Hematopoietic multipotent progenitor cell (in vitro differentiated cells): ENCODE data around the gene DOCK3. TPM values are rescaled to one million over a fixed set of nuclear protein-coding genes. Genes with fewer than 3 reads are reported as not detected.
"Not testable (repeated sequence)": the region's sequence is repeated elsewhere in the genome, so short reads cannot be mapped to it uniquely, and the experiment has no call there.

Experiments used
- DNase-seq, 3 donors: peaks; one replicate each; pipeline ENCODE4 v3.0.0-alpha.2; 2011 to 2015; ENCODE audit warnings: low read depth in 2 of 3, low spot score in 2 of 3
- total RNA-seq: library from RNA; depleted of rRNA; stranded (reverse); fragments of >200 nt; gene quantifications from one replicate; pipeline ENCODE4 v1.2.3, GENCODE V29; 2012

Gene DOCK3
- total RNA-seq, 1 donor = 1.3 TPM

DNA sequence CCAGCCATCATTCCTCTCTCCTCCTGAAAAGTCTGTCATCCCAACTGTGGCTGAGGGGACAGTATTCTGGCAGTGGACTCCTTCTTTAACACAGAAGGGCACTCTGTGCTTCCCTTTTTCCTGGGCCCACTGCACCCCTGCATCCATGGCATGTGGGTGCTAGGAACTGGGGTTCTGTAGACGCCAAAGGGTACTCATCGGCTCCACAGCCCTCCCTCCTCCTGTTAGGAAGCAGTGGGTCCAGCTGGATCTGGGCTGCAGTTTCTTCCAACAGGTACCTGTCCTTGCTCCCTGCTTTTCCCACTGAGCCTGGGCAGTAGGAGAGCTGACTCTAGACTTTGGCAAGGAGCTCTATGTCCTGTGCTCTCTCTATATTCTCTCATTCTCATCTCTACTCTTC is 704.0 kb downstream of the DOCK3 start:
- no peak for DNase-seq

DNA sequence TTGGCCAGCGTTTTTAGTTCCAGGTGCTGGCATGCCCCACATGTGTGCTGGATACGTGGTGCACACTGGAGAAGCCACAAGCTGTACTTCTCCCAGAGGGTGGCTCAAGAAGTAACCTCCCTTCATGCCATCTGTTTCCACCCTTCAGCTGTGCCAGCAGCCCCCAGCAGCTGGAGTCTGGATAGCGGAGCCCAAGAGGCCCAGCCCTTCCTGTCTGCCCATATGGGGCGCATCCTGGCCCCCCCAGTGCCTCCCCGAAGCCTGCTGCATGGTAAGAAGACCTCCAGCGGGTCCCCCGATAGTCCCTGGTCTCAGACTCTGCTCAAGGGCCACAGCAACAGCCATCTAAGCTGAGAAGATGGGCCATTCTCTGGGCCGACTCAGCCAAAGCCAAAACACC is 704.6 kb downstream of the DOCK3 start:
- peak in 2 of 3 donors; percentile 86 to 97 for DNase-seq

DNA sequence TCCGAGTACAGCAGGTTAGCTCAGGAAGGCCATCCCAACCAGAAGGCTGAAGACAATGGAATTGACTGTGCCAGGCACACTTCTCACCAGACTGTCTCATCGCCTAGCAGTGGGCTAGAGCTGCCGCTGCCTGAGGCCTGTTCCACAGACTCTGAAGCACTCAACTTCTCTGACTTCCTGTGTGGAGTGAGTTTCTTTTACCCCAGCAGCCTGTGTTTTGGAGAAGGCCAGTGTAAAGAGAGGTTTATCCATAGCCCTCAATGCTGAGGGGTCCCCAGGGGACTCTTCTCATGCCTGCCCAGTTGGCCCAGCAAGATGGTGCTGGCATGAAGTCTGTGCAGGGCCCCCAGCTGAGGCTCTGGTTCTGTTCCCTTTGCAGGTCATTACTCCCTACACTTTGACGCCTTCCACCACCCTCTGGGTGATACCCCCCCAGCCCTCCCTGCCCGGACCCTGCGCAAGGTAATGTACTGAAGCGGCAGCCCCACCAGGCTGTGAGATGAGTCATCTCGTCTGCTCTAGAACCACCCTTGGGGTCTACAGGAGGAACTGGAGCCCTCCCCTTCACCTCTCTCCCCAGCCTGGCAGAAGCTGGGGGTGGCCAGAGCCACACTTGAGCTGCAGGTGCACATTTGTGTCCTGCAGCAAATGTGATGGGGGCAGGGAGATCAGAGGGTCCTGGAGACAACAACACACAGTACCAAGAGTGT is 705.2 kb downstream of the DOCK3 start:
- peak in 2 of 3 donors; percentile 37 to 49 for DNase-seq

DNA sequence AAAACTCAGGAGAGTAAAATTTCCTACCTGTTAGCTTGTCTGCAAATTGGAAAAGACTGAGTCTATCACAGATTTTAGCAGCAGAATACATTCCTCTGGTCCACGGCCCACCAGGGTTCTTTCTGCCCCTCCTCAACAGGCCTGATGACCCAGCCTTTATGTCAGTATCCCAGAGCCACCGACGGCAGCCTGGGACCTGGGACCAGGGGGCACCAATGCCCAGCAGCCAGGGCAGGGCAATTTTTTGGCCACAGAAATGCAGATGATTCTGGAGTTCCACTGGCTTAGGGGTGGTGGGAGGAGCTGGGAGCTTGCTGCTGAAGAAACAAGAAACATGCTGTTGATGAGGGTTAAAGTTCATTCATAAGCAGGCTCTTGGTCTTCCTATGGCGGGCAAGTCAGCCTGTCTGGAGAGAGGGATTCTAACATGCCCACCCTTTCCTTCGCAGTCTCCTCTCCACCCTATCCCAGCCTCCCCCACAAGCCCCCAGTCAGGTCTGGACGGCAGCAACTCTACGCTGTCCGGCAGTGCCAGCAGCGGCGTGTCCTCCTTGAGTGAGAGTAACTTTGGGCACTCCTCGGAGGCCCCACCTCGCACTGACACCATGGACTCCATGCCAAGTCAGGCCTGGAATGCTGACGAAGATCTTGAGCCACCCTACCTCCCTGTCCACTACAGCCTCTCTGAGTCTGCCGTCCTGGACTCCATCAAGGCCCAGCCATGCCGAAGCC is 706.0 kb downstream of the DOCK3 start:
- DNase-seq = no peak

DNA sequence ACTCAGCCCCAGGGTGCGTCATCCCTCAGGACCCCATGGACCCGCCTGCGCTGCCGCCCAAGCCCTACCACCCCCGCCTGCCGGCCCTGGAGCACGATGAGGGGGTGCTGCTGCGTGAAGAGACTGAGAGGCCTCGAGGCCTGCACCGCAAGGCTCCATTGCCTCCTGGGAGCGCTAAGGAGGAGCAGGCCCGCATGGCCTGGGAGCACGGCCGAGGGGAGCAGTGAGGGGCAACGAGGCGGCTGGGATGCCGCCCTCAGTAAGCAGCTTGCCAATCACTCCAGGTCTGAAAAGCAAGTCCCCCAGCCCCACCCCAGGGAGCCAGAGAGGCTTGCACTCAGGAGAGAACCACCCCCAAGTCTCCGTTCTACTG is 706.6 kb downstream of the DOCK3 start:
- DNase-seq = no peak

DNA sequence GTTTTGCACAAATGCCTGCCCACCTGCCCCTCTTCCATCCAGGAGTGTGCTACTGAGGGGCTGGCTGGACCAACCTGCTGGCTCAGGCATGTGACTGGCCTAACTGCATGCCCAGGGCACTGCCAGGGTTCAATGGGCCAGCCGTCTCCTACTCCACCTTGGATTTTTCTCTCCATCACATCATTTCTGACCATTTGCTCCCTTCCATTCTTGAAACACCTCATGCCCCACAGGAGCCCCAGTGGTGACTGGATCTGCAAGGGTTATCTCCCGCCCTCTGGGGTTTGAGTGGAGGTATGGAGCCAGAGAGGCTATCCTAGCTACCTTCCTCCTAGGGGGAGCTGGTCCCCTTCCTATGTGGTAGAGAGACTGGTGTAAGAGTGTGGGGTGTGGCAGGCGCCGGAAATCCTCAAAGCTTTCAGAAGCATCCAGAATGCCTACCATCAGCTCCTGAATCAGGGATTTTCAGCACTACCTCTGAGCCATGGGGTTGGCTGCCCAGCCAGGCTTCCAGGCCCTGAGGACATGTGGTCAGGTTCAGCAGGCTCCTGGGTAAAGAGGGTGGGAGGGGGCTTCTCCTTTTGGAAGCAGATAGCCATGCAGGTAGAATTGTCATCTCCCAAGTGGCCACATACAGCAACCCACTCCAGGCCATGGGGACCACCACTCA is 707.5 kb downstream of the DOCK3 start:
- no peak for DNase-seq

DNA sequence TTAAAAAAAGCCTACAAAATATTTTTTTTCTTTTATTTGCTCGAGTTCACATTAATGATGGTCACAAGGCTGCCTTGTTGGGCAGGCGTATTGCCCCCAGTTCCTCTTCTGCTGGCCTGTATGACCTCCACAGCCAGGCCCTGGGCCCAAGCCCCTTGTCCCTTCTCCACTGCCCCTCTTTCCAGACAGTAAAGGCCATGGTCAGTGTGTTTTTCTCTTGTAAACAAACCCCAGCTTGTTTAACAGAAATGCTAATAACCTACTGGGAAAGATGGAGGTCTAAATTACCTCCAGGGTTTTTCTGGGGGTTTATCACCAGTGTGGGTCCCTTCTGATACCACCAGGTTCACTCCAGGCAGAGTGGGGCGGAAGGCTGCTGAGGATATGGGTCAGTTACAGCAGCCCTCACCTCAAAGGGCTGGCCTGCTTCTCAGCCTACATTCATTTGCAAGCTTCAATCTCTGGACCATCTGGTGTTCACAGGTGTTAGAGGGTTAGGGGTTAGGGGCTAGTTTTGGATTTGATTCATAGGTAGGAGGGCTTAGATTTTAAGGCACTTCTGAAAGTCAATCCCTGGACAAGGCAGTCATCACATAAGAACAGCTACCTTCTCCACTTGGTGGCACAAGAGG is 708.3 kb downstream of the DOCK3 start:
- DNase-seq = no peak

DNA sequence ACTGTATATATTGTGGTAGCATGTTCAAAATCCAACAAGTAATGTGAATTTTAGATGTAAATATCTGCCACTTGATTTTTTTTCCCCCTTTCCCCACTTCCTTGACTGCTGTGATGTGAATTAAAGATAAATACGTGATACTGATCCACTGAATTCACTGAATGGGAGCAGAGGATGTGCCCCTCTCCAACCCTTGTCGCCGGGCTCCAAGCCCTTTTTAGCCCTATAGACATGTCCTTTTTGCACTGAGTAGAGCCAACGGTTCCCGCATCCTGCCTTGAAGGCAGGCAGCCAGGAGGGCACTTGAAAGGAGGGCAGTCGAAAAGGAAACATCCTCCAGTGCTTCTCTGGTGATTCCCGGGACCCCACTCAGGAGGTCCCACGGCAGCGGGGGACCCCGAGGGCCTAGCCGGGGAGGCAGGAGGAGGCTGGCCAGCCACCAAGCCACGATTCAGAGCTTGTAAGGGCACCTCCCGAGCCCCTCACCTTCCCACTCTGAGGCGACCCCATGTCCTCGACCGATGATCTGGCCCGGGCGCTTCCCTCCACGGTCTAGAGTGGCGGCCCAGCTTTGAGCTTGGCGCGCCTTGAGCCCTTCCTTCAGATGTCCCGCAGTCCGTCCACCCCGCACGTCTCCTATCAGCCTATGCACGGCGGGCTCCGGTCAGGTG is 709.5 kb downstream of the DOCK3 start:
- DNase-seq = no peak

DNA sequence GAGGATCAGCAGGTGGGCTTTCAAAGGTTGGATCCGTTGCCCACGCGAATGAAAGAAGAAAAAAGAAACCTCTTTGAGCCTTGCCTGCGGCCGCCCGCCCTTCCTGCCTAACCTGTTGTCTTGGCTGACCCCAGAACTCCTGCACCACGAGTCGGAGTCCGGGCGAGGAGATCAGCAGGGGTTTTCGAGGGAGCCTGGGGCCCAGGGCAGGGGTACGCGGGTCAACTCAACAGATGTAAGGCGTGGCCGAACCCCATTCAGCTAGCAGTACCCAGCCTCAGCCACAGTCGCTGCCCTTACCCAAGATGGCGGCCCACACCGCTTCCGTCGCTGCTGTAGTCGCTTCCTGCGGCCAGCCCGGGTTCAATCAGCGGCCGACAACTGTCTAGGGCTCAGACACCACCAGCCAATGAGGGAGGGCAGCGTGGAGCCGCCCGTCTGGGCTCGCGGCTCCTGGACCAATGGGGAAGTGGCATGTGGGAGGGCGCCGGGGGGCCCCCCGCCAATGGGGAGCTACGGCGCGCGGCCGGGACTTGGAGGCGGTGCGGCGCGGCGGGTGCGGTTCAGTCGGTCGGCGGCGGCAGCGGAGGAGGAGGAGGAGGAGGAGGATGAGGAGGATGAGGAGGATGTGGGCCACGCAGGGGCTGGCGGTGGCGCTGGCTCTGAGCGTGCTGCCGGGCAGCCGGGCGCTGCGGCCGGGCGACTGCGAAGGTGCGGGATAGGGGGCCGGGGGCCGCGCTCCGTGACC is 710.2 kb downstream of the DOCK3 start, which contains the start of gene MANF:
Gene MANF (plus strand): TSS at position 566 of the 748 bp plus-strand sequence. CDS start 52 bp downstream, at position 618.
- DNase-seq = peak; percentile 94 to 99 (median 99)

DNA sequence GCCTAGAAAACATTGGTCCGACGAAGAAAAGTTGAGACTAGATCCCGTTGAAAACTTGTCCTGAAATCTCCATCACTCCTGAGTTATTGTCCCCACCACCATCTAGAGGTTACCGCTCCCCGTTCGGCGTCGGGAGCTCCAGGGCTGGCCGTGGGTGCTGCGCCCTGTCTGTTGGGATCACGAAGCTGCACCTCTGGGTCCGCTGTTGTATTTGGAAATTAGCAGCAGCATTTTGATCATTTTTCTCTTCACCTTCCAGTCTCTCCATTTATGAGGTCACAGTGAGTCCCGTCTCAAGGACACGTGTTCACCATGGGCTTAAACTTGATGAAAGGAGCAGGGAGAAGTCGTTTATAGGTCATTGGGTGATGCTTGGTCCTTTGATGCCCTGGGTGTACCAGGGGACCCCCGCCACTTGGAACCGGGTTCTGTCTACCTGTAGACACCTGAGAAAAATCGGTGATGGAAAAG is 710.9 kb downstream of the DOCK3 start:
- DNase-seq = no peak

DNA sequence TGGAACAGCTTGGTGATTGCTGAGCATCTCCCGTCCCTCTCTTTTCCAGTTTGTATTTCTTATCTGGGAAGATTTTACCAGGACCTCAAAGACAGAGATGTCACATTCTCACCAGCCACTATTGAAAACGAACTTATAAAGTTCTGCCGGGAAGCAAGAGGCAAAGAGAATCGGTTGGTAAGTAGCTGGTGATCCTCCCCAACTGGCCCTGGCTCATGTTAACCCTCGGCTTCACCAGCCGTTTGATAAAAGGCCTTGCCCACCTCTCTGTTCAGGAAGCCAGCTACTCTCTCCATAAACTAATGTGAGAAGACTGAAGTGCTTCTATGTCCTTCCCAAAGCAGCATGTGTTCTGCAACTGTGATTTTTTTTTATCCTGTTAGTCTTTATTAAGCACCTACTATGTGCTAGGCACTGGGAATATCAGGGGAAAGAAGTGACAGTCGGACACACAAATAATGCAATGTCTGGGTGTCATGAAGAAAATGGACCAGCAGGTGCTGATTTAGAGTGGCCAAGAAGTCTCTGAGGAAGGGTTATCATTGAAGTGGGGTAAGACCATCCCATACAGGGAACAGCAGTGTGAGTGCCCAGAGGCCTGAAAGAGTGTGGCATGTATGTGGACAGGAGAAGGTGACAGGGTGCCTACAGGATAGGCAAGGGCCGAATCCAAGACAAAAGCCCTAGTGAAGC is 711.6 kb downstream of the DOCK3 start:
- DNase-seq = no peak

DNA sequence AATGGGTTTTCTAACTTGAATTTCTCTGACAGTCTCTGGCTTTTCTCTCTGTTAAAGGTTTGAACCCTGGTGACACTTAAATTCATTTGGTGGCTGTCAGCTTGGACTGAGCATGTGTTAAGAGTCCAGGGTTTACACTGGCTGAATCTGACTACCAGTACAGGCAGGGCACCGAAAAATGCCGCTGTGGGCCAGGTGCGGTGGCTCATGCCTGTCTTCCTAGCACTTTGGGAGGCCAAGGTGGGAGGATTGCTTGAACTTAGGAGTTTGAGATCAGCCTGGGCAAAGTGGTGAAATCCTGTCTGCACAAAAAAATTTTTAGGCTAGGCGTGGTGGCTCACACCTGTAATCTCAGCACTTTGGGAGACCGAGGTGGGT is 712.1 kb downstream of the DOCK3 start:
- DNase-seq = no peak

DNA sequence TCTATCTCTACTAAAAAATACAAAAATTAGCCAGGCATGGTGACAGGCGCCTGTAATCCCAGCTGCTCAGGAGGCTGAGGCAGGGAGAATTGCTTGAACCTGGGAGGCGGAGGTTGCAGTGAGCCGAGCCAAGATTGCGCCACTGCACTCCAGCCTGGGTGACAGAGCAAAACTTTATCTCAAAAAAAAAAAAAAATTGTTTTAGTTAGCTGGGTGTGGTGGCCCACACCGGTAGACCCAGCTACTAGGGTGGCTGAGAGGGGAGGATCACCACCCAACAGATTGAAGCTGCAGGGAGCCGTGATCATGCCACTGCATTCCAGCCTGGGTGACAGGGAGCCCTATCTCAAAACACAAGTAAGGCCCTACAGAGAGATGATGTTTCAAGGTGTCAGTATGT is 712.6 kb downstream of the DOCK3 start:
- DNase-seq = not testable (repeated sequence)

DNA sequence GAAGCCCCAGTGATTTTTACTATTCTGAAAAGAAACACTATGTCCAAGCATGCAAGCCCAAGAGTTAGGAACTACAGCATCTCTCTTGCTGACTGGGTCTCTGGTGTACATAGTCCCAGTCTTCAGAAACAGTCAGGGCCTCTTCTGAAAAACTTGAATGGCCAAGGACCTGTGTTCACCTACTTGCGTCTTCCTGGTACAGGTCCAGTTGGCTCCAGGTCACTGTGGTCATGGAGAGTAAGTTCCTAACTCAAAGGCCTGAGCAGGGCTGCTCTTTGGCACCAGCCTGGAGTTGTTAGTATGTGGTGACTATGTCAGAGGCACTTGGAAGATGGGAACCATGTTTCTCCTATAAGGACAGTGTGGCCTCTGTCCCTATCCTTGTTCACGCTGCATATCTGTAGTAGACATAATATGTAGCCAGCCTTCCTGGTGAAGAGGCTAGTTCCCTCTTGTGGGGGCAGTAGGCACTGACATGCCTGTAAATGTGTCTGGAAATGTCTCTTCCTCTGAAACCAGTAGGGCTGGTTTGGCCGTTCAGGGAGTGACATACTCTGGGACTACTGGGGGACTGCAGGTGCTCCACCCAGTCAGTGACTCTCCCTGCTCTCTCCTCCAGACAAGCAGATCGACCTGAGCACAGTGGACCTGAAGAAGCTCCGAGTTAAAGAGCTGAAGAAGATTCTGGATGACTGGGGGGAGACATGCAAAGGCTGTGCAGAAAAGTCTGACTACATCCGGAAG is 713.7 kb downstream of the DOCK3 start:
- DNase-seq = peak in 1 of 3 donors; percentile 28

DNA sequence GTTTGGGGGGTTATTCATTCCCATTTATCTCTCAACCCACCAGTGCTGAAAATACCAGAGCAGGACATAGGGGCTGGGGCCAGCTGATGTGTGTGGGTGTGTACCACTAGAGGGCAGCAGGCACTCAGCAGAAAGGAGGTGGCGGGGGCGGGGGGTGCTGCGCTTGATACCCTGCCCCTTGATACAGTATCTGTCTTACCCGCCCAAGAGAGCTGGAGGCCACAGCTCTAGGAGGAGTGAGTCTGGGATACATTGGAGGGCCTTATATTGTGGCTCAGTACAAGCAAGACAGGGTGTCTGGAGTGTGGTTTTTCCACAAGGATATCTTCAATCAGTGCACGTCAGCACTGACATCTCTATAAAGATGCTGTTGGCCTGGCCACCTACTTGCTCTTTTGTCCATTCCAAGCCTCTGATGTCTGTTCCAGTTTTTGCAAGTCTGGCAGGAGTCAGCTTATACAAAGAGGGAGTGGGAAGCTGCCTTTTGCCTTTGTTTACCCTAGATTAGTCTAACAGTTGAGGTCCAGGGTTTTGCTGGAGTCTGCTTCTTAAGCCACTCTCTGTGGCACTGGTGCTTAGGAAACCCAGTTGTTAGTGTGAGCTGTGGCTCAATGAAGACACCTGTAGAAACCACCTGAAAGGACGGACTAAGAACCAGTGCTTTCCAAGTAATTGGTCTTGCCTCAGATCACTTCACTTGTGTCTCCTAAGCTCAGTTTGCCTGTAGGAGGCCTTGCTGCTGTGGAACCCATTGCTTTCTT is 714.9 kb downstream of the DOCK3 start:
- DNase-seq = peak in 2 of 3 donors; percentile 74 to 77

DNA sequence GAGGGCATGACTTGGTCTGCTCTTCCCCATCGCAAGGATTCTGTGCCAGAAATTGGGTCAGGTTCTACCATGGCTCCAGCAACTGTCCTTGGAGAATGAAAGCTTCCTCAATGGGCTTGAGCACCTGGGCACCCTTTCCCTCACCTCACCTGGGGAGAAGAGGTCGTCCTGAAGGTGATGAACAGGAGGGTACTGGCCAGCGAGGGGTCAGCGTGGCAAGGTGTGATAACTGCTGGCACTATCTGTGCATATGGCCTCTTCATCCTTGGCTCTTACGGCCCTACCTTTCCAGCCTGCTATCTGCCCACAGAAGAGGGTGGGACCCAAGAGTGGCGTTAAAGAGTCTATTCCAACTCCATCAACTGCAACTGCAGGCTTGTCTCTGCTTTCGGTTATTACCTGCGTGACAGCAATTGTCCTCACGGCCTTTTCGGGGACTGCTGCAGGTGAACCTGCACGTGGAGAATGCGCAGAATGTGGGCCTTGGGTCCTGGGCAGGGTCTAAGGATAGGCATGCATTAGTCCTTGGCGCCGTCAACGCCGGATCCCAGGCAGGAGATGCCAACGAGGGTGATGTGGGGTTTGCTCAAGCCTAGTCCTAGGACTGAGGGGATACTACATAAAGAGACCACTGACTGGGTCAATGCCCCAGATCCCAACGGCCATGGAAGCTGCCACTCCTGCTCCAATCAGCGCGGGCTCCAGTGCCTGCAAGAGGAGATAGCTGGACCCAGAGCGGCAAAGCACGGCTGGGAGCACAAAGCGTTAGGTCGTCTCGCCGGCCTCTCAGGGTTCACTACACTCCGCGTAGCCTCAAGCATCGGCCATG is 715.7 kb downstream of the DOCK3 start:
- DNase-seq = no peak

DNA sequence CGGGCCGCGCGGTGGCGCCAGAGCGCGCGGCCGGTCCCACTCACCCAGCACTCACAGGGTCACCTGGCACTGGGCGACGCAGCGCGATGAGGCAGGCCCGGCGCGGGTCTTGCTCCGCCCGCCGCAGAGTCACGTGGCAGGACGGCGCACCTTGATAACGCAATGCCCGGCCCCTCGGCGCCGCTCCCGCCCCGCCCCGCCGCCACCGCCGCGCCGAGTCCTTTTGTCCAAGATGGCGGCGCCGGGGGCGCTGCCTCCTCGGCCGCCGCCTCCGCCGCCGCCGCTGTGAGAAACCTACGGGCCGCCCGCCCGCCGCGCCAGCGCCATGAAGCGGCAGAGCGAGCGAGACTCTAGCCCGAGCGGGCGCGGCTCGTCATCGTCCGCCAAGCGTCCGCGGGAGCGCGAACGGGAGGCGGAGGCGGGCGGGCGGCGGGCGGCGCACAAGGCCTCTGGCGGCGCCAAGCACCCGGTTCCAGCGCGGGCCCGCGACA is 716.4 kb downstream of the DOCK3 start, which contains the start of gene RBM15B:
Gene RBM15B (plus strand): TSS at position 211 of the 491 bp plus-strand sequence. CDS start 115 bp downstream, at position 326.
- peak; percentile 91 to 97 (median 97) for DNase-seq
